ENCODE data around the gene NRG2. TPM values are rescaled to one million over a fixed set of nuclear protein-coding genes. Genes with fewer than 3 reads are reported as not detected.
A peak's percentile ranks its signal among the peaks of the same experiment; 100 is the strongest.

The NRG2 gene
- polyA plus RNA-seq, 2 of the 4 experiments (the other 2 are of a cell fraction): 1.0 to 1.1 TPM

DNA sequence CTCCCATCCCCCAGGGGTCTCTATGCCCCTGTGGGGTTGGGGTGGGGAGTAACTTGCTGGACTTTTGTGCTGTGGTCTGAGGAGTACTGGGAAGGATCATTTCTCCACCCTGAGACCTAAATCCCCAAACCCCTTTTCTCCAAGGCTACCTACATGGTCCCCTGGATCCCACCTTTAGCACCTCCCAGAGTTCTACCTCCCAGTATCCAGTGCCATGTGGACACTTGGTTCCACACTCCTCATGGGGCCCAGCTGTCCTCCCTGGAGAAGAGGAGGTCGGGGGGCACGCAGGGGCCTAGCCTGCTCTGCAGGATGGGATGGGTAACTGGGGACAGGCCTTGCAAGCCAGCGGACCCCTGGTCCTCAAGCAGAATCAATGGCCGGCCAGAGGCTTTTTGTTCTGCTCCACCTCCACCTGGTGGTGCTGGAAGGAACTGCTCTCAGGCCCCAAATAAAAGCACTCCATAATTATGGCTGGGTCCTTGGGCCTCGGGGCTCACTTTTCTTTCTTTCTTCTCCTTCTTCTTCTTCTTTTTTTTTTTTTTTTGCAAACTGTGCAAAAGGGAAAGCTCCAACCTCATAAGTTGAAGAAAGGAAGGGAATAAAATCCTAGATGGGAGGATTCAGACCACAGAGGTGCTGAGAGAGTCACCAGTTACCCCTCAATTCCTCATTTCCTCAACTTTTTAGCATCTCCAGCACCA lies 179.1 kb downstream of the NRG2 start:
- WGBS (ENCODE audit: missing lambda C conversion rate): 18% methylated on average over 5 of the region's 5 CpGs
- Histone ChIP-seq H3K4me2 (no peak overlapping the region), H3K4me3 (no peak overlapping the region), H3K4me1 (0 out of 3 replicates have a peak, but pooled peaks cover 3% of the 10 kb centered on the region), H3K27ac (no peak overlapping the region), H3K9me3 (no peaks in the 10 kb centered on the region)
- peak; percentile 67 to 90 for ATAC-seq
- CTCF ChIA-PET: interaction anchor here (0.6 to 9.5 kb wide), 28 partner anchors 8 to 1649 kb away, joined by 3 to 161 read pairs (median 6); no protein-coding TSS in a partner anchor
- POLR2A ChIA-PET: no interaction called here
- TF ChIP-seq HDAC2 (IDR thresholded peaks at IDR 0.05) (no peak), POLR2AphosphoS2 (conservative IDR thresholded peaks at IDR 0.05; ENCODE audit: low read length) (no peak), SMC3 (IDR thresholded peaks at IDR 0.05) (peak; percentile 72), HOXA7 (CRISPR knock-in tag; IDR thresholded peaks at IDR 0.05) (no peak), BHLHE40 (IDR thresholded peaks at IDR 0.05; ENCODE audit: low read depth, low read length) (no peak), GATA3 (IDR thresholded peaks at IDR 0.05; ENCODE audit: borderline replicate concordance) (no peak), RAD21 (conservative IDR thresholded peaks at IDR 0.05 in 1 of 2, IDR thresholded peaks at IDR 0.05 in 1 of 2) (peak; percentile 66 to 72), EP300 (IDR thresholded peaks at IDR 0.05) (no peak)
- TF ChIP-seq, protein P1, sequence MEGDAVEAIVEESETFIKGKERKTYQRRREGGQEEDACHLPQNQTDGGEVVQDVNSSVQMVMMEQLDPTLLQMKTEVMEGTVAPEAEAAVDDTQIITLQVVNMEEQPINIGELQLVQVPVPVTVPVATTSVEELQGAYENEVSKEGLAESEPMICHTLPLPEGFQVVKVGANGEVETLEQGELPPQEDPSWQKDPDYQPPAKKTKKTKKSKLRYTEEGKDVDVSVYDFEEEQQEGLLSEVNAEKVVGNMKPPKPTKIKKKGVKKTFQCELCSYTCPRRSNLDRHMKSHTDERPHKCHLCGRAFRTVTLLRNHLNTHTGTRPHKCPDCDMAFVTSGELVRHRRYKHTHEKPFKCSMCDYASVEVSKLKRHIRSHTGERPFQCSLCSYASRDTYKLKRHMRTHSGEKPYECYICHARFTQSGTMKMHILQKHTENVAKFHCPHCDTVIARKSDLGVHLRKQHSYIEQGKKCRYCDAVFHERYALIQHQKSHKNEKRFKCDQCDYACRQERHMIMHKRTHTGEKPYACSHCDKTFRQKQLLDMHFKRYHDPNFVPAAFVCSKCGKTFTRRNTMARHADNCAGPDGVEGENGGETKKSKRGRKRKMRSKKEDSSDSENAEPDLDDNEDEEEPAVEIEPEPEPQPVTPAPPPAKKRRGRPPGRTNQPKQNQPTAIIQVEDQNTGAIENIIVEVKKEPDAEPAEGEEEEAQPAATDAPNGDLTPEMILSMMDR (IDR thresholded peaks at IDR 0.05): peak; percentile 68
- no peak for FAIRE-seq
- DNase-seq (ENCODE audit: low read depth in 1 of 2, low spot score in 1 of 2): peak; percentile 49 to 80

DNA sequence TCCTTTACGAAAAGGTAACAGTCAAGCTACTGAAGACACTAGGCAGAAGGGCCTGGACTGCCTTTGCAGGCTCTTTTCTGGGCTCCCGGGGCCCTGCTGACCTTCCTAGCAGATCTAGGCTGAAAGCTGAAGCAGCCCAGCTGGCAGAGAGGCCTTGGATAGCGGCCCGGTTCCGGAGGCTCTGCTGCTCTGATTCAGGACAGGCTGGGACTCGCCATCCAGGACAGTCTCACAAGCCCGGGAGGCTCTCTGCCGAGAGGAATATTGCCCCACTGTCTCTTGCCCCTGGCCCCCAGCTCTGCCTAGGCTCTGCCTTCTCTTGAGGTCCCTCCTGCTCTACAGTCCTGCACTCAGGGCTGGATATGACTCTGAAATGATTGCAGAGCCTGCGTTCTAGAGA lies 179.7 kb downstream of the NRG2 start:
- ATAC-seq (peak in 1 of 2 experiments; percentile 13; a peak in 2 of 6 replicates), DNase-seq (ENCODE audit: low read depth in 1 of 2, low spot score in 1 of 2) (no peak), FAIRE-seq (no peak)
- ChIA-PET POLR2A (no interaction called here), CTCF (interaction anchor here (0.6 to 9.5 kb wide), 20 partner anchors 8 to 1649 kb away, joined by 3 to 161 read pairs (median 6); partner anchors contain the start of gene PSD2)
- TF ChIP-seq TP53 (CRISPR knock-in tag; IDR thresholded peaks at IDR 0.05) (no peak), JUNB (IDR thresholded peaks at IDR 0.05) (no peak)
- 65% methylated on average over 9 of the region's 9 CpGs for WGBS (ENCODE audit: missing lambda C conversion rate)
- no peak overlapping the region for H3K4me3 ChIP-seq
- no peak overlapping the region for H3K27ac ChIP-seq
- H3K4me1 ChIP-seq: 0 out of 3 replicates have a peak, but pooled peaks cover 3% of the 10 kb centered on the region
- H3K9me3 ChIP-seq: no peaks in the 10 kb centered on the region
- no peak overlapping the region for H3K4me2 ChIP-seq

GRCh38 chr5:139862803-139863202 lies 180.3 kb downstream of the NRG2 start:
- Histone ChIP-seq H3K4me1 (no peaks in the 10 kb centered on the region), H3K4me2 (no peak overlapping the region), H3K4me3 (no peak overlapping the region), H3K27ac (no peak overlapping the region), H3K9me3 (no peaks in the 10 kb centered on the region)
- WGBS (ENCODE audit: missing lambda C conversion rate): 63% methylated on average over 2 of the region's 2 CpGs
- ATAC-seq (peak in 1 of 2 experiments; percentile 54; a peak in 3 of 6 replicates), DNase-seq (ENCODE audit: low read depth in 1 of 2, low spot score in 1 of 2) (no peak), FAIRE-seq (no peak)
- ChIA-PET POLR2A (no interaction called here), CTCF (interaction anchor here (0.6 to 9.5 kb wide), 17 partner anchors 8 to 496 kb away, joined by 3 to 161 read pairs (median 6); partner anchors contain the start of gene PSD2)
- TF ChIP-seq ZC3H11A (IDR thresholded peaks at IDR 0.05) (no peak), TFCP2L1 (CRISPR knock-in tag; IDR thresholded peaks at IDR 0.05) (no peak), KDM1A (IDR thresholded peaks at IDR 0.05; ENCODE audit: low read depth) (0 out of 2 replicates have a peak, but pooled peaks have one; percentile 51)

GRCh38 chr5:139862313-139862712 lies 180.8 kb downstream of the NRG2 start:
- no peak for TF ChIP-seq NPAS2 (CRISPR knock-in tag; IDR thresholded peaks at IDR 0.05; ENCODE audit: borderline replicate concordance)
- TF ChIP-seq CHD4 (IDR thresholded peaks at IDR 0.05; ENCODE audit: borderline replicate concordance): no peak
- TF ChIP-seq, protein P1 (IDR thresholded peaks at IDR 0.05): no peak
- no peak for TF ChIP-seq RNF2 (IDR thresholded peaks at IDR 0.05; ENCODE audit: borderline replicate concordance, low read depth)
- no peak for TF ChIP-seq EHF (CRISPR knock-in tag; IDR thresholded peaks at IDR 0.05)
- TF ChIP-seq HOXA7 (CRISPR knock-in tag; IDR thresholded peaks at IDR 0.05): no peak
- TF ChIP-seq PHF8 (IDR thresholded peaks at IDR 0.05; ENCODE audit: borderline replicate concordance, low read depth): no peak
- peak in 1 of 2 experiments; percentile 22; a peak in 1 of 6 replicates for ATAC-seq
- H3K27ac ChIP-seq: no peak overlapping the region
- no peak for FAIRE-seq
- H3K4me1 ChIP-seq: no peaks in the 10 kb centered on the region
- H3K4me2 ChIP-seq: no peak overlapping the region
- POLR2A ChIA-PET: no interaction called here
- no peak overlapping the region for H3K4me3 ChIP-seq
- no peak for DNase-seq (ENCODE audit: low read depth in 1 of 2, low spot score in 1 of 2)
- CTCF ChIA-PET: interaction anchor here (0.6 to 9.5 kb wide), 12 partner anchors 7 to 496 kb away, joined by 3 to 161 read pairs (median 12); partner anchors contain the start of gene PSD2
- 94% methylated on average over 2 of the region's 2 CpGs for WGBS (ENCODE audit: missing lambda C conversion rate)
- no peaks in the 10 kb centered on the region for H3K9me3 ChIP-seq

Measured in A549 (cell line).